HG02970 (cell line): ENCODE data around the gene NCKIPSD.
A peak's percentile ranks its signal among the peaks of the same experiment; 100 is the strongest.
"Not testable (repeated sequence)": the region's sequence is repeated elsewhere in the genome, so short reads cannot be mapped to it uniquely, and the experiment has no call there.

ENCODE experiments used
- ATAC-seq: cut with Tn5 transposase; IDR thresholded peaks from one replicate; pipeline ENCODE4 v1.9.1; 2021; ENCODE audit warnings: mild to moderate bottlenecking, moderate library complexity, moderate number of reproducible peaks; ENCODE audit not compliant: unreplicated experiment, low FRiP score

NCKIPSD gene

DNA sequence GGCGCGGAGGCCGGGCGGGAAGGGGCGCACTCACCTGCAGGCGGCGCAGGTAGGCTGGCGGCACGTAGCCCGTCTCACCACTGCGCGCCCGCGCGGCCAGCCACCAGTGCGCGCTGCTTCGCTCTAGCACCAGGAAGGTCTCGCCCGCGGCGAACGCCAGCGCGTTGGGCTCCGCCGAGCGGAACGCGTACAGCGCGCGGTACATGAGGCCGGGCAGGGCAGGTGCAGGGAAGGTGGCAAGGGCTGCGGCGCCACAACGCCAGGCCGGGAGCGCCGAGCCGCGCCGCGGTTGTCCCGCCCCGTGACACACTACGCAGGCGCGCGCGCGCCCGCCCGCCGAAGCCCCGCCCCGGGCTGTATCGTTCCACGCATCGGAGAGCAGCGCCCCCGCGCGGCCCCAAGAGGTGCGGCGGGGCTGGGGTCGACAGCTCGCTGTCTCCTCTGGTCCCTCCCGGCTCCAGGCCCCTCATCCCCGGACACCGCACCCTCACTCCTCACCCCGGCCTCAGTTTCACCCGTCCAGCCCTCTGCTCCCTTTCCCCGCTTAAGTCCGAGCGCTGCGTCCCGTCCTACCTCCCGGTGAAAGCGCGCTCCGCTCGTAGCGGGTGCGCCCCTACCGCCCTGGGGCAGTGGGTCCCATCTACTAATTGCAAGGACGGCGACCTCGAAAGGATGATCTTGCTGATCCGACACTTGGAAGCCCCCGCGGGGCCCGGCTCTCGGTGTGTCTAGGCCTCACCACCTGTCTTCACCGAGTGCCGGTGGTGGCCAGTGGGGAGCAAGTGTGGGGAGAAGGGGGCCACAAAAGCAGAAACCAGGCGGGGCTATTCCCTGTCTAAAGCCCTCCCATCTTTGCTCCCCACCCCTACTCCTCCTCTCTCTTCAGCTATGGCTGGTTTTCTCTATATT, at the start of gene NCKIPSD:
Gene NCKIPSD, minus strand, starts transcription at position 313 of the 909 bp plus-strand sequence. Its CDS starts 108 bp downstream, at position 205.
- peak; percentile 83 for ATAC-seq

DNA sequence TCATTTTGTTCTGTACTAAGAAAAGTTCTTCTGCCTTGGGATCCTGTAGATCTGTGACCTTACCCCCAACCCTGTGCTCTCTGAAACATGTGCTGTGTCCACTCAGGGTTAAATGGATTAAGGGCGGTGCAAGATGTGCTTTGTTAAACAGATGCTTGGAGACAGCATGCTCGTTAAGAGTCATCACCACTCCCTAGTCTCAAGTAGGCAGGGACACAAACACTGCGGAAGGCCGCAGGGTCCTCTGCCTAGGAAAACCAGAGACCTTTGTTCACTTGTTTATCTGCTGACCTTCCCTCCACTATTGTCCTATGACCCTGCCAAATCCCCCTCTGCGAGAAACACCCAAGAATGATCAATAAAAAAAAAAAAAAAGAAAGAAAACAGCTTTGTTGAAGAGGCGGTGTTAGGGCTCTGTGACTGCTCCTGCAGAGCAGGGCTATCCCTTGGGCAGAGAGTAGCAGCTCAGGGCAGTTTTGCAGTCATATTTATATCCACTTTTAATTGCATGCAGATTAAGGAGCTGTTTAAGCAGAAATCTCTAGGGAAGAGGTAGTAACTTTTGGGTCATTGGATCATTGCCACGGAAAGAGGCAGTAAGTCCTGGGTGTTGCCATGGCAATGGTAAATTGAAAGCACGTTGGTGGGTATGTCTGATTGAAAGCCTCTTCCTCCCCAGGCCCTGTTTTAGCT, 49.5 kb upstream of the NCKIPSD start:
- not testable (repeated sequence) for ATAC-seq

DNA sequence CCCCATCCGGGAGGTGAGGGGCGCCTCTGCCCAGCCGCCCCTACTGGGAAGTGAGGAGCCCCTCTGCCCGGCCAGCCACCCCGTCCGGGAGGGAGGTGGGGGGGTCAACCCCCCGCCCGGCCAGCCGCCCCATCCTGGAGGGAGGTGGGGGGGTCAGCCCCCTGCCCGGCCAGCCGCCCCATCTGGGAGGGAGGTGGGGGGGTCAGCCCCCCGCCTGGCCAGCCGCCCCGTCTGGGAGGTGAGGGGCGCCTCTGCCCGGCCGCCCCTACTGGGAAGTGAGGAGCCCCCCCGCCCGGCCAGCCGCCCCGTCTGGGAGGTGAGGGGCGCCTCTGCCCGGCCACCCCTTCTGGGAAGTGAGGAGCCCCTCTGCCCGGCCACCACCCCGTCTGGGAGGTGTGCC, 48.8 kb upstream of the NCKIPSD start:
- not testable (repeated sequence) for ATAC-seq

GRCh38 chr3:48733752-48734518, 48.2 kb upstream of the NCKIPSD start:
- not testable (repeated sequence) for ATAC-seq

GRCh38 chr3:48727511-48727910, 41.8 kb upstream of the NCKIPSD start:
- no peak for ATAC-seq

GRCh38 chr3:48725185-48725855, 39.6 kb upstream of the NCKIPSD start:
- not testable (repeated sequence) for ATAC-seq

- no peak for ATAC-seq
Measured at GRCh38 chr3:48723725-48724124, 38.0 kb upstream of the NCKIPSD start.

- not testable (repeated sequence) for ATAC-seq
Measured at GRCh38 chr3:48723293-48723692, 37.6 kb upstream of the NCKIPSD start.

DNA sequence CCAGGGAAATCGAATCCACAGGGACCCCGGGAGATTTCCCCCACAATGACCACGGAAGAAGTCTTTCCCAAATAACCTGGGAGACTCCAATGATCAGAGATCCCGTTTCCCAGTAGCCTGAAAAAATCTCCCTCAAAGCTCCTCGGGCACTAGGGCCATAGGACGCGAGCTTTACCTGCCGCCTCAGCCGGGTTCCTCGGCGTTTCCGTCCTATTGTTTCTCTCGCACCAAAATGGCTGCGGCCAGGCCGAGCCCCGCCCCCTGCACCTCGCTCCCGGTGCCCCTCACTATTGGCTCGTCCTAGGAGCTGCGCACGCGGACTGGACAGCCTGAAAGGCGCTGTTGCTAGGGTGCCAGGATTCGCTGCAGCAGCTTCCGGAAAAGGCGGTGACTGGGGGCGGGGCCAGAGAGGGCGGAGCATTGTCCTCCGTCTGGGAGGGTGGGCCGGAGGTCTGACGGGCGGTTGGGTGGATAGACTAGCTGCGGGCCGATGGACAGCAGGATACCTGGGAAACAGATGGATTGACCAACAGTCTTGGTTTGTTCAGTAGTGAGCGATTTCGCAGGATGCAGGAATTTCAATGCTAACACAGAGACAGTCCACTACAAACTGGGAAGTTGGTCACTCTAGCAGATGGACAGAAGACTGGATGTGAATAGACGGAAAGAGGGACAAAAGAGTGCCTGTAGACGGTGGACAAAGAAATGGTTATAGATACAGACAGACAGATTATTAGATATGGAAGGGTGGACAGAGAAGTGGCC, 31.4 kb upstream of the NCKIPSD start, which contains the start of gene IP6K2:
Gene IP6K2, minus strand, starts transcription at position 240 of the 765 bp plus-strand sequence. CDS start 21,930 bp downstream, outside the sequence.
- ATAC-seq = peak; percentile 96

DNA sequence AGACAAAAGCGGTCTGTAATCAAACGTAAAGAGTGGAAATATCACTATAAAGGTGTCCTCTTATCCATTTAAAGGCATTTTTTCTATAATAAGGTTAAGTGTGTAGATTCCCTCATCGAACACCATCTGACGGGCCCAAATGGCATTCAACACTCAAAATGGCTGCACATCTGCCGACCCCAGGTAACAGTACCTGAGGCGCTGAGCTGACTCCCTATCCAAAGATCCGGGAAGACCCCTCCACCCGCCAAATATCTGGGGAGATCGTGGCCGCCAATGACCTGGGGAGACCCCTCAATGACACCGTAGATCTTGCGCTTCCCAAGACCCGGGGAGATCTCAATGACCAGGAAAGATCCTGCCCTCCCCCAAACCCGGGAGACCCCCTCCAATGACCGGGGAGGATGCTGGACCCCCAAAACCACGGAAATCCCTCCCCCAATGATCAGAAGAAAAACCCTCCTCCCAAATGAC, 30.8 kb upstream of the NCKIPSD start:
- no peak for ATAC-seq

- ATAC-seq = no peak
Measured at GRCh38 chr3:48715174-48715800, 29.6 kb upstream of the NCKIPSD start.

DNA sequence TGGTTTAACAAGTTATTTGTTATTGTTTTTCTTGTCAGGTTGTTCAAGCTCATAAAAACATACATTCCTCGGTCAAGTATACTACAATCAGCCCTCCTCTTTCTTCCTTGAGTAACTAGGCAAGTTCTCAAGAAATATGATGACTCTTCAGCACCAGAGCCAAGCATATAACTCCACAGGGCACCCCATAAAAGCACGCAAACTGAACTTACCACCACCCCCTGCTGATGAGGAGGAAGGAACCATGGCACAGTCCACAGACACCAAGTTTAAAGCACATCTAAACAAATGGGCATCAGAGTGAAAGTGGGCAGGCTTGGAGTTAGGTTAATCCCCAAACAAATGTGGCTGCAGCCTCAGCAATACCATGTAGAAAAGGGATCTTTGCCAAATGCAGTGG, 26.0 kb upstream of the NCKIPSD start:
- no peak for ATAC-seq

DNA sequence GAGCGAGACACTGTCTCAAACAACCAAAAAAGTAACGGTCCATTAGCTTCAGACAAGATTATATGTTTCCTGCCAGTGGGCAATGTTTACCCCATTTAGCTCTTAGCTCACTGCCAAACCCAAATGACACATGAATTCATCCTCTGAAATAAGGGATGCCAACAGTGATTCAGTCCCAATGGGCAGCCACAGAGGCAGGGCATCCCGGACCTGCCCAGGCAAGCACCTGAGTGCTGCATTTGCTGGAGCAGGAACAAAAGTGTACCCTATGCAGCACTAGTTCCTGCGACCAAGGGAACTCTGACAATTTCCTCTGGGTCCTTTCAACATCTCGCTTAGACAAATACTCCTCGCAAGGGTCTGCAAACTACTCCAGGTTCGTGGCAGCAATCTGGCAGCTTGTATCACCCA, 23.3 kb upstream of the NCKIPSD start:
- no peak for ATAC-seq

DNA sequence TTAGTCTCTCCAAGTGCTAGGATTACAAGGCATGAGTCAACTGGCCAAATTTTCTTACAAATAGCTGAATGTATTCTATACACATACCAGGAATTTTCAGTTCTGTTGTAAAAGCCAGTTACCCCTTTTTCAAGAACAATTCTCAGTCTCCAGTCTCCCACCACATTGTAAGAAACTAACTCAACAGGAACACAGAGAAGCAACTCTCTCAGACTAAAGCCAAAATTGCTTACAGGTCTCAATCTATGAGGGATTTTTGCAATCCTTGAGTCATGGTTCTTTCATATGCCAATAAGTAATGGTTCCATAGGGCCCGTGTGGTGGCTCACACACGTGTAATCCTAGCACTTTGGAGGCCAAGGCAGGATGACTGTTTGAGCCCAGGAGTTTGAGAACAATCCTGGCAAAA, 22.8 kb upstream of the NCKIPSD start:
- no peak for ATAC-seq

DNA sequence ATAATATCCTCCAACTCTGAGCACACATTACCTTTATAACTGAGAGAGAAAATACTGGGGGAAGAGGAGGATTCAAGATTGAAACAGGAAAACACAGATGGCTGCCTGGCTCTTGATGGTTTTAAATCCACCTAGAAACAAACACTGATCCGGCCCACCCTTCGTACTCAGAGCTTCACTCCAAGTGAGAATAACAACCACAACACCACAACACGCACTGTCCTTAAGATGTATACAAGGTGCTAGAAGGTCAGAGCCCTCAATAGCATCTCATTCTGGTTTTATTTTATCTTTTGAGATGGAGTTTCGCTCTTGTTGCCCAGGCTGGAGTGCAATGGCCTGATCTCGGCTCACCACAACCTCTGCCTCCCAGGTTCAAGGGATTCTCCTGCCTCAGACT, 21.4 kb upstream of the NCKIPSD start:
- no peak for ATAC-seq

DNA sequence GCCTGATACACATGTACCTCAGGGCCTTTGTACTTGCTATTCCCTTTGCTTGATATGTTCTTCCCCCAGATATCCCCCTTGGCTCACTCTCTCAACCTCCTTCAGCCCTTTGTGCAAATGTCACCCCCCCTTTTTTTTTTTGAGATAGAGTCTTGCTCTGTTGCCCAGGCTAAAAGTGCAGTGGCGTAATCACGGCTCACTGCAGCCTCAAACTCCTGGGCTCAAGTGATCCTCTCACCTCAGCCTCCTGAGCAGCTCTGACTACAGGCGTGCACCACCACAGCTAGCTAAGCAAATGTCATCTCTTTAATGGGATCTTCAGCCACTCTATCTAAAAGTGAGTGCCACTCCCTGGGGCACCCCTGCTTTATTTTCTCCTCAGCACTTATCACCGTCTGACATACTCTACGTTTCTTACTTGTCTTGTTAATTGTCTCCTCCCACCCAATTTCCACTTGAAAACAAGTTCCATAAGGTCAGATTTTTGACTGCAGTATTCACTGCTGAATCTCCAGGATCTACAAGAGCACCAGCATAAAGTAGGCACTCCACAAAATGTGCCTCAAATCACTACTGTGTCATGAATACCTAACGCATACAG, 16.7 kb upstream of the NCKIPSD start:
- ATAC-seq = no peak

- ATAC-seq = no peak
Measured at GRCh38 chr3:48700731-48701405, 15.2 kb upstream of the NCKIPSD start.

- ATAC-seq = no peak
Measured at GRCh38 chr3:48698891-48699290, 13.2 kb upstream of the NCKIPSD start.
